GM23248 (cell line): ENCODE measurements around the gene DLG1.
"Not testable (repeated sequence)": the region's sequence is repeated elsewhere in the genome, so short reads cannot be mapped to it uniquely, and the experiment has no call there.

Experiments
- EZH2 ChIP-seq: fragments of 200-600 bp; sonication (generic); IDR thresholded peaks from 2 replicates; pipeline ENCODE4 v1.6.1; 2018; ENCODE audit warnings: antibody characterized with exemption, mild to moderate bottlenecking; ENCODE audit not compliant: insufficient read depth, poor library complexity, severe bottlenecking
- EZH2phosphoT487 ChIP-seq: fragments of 200-600 bp; sonication (generic); IDR thresholded peaks from 2 replicates; pipeline ENCODE4 v1.6.1; 2018; ENCODE audit warnings: antibody characterized with exemption, moderate library complexity, mild to moderate bottlenecking, low read depth; ENCODE audit not compliant: insufficient read depth

GRCh38 chr3:197193759-197194158, 104.7 kb downstream of the DLG1 start:
- not testable (repeated sequence) for TF ChIP-seq EZH2, EZH2phosphoT487
